Suprapubic skin (tissue), 4 donors: ENCODE results near the gene HAND1. TPM values are rescaled to one million over a fixed set of nuclear protein-coding genes. Genes with fewer than 3 reads are reported as not detected.
A peak's percentile ranks its signal among the peaks of the same experiment; 100 is the strongest.

ENCODE experiments used
- DNase-seq, 2 donors: peaks; one replicate each; pipeline ENCODE4 v3.0.0-alpha.2; 2019; ENCODE audit warnings: low spot score in 2 of 2
- H3K27ac ChIP-seq: fragments of 200-600 bp; sonication (generic); one replicate; pipeline ENCODE4 v1.5.1; 2019
- H3K27me3 ChIP-seq: fragments of 200-600 bp; sonication (generic); one replicate; pipeline ENCODE4 v1.5.1; 2019
- H3K36me3 ChIP-seq: fragments of 200-600 bp; sonication (generic); one replicate; pipeline ENCODE4 v1.5.1; 2019
- H3K4me1 ChIP-seq: fragments of 200-600 bp; sonication (generic); one replicate; pipeline ENCODE4 v1.5.1; 2019
- H3K4me3 ChIP-seq: fragments of 200-600 bp; sonication (generic); one replicate; pipeline ENCODE4 v1.5.1; 2019; ENCODE audit warnings: mild to moderate bottlenecking
- H3K9me3 ChIP-seq: fragments of 200-600 bp; sonication (generic); one replicate; pipeline ENCODE4 v1.5.1; 2019
- EP300 ChIP-seq: sonication (generic); formaldehyde crosslinking; IDR thresholded peaks from one replicate; pipeline ENCODE4 v1.6.1; 2017; ENCODE audit warnings: antibody characterized with exemption
- POLR2A ChIP-seq, 2 donors: fragments of 450-650 bp; IDR thresholded peaks; one replicate each; pipeline ENCODE4 v1.6.1; 2017; ENCODE audit warnings: antibody characterized with exemption in 2 of 2, mild to moderate bottlenecking in 2 of 2, moderate library complexity in 2 of 2
- POLR2AphosphoS5 ChIP-seq, 3 donors: sonication (generic); formaldehyde crosslinking; IDR thresholded peaks; one replicate each; pipeline ENCODE4 v1.6.1; 2017; ENCODE audit warnings: antibody characterized with exemption in 3 of 3
- WGBS: methylation state at CpG from one replicate; pipeline ENCODE4 v1.1.5; 2018; 5-methylcytosine and 5-hydroxymethylcytosine counted together
- total RNA-seq, 4 donors: library from RNA; depleted of rRNA; stranded (reverse); fragments of >200 nt; gene quantifications; one replicate each; pipeline ENCODE4 v1.1.0, GENCODE V29; 2016
- TF ChIP-seq, protein P1 (sequence below), 2 donors: fragments of 200-600 bp in 1 of 2; fragments of 450-650 bp in 1 of 2; sonication (generic) in 1 of 2; IDR thresholded peaks; one replicate each; pipeline ENCODE4 v1.5.1; 2016 to 2019; ENCODE audit warnings: antibody characterized with exemption in 2 of 2, mild to moderate bottlenecking in 1 of 2, moderate library complexity in 1 of 2

Gene HAND1
- total RNA-seq, 4 donors from 2014 or later, result not detected

DNA sequence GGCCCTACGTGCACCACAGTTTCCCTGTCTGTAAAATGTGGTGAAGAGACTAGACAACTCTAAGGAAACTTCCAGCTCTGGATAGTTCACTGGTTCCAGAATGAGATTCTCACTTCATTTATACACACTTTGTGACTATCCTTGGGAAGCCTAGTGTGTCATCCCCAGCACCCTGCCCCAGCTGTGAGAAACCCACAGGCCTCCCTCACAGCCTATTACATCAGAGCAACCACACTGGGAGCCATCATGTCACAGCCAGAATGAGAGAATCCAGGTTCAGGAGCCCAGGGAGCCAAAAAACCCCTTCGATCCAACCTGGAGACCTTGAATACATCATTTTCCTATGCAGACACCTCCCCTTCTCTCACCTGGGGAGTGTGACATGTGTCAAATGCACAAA is 21.0 kb upstream of the HAND1 start:
- Histone ChIP-seq H3K4me3 (no peak overlapping the region), H3K36me3 (no peaks in the 10 kb centered on the region), H3K9me3 (no peaks in the 10 kb centered on the region), H3K27me3 (peaks cover 30% of the 10 kb centered on the region), H3K27ac (no peak overlapping the region), H3K4me1 (no peaks in the 10 kb centered on the region)
- 100% methylated on average over 2 of the region's 2 CpGs for WGBS
- TF ChIP-seq, protein P1, sequence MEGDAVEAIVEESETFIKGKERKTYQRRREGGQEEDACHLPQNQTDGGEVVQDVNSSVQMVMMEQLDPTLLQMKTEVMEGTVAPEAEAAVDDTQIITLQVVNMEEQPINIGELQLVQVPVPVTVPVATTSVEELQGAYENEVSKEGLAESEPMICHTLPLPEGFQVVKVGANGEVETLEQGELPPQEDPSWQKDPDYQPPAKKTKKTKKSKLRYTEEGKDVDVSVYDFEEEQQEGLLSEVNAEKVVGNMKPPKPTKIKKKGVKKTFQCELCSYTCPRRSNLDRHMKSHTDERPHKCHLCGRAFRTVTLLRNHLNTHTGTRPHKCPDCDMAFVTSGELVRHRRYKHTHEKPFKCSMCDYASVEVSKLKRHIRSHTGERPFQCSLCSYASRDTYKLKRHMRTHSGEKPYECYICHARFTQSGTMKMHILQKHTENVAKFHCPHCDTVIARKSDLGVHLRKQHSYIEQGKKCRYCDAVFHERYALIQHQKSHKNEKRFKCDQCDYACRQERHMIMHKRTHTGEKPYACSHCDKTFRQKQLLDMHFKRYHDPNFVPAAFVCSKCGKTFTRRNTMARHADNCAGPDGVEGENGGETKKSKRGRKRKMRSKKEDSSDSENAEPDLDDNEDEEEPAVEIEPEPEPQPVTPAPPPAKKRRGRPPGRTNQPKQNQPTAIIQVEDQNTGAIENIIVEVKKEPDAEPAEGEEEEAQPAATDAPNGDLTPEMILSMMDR (IDR thresholded peaks at IDR 0.05), result no peak
- no peak for TF ChIP-seq POLR2A (IDR thresholded peaks at IDR 0.05)
- no peak for TF ChIP-seq POLR2AphosphoS5 (IDR thresholded peaks at IDR 0.05)
- no peak for TF ChIP-seq EP300
- no peak for DNase-seq

DNA sequence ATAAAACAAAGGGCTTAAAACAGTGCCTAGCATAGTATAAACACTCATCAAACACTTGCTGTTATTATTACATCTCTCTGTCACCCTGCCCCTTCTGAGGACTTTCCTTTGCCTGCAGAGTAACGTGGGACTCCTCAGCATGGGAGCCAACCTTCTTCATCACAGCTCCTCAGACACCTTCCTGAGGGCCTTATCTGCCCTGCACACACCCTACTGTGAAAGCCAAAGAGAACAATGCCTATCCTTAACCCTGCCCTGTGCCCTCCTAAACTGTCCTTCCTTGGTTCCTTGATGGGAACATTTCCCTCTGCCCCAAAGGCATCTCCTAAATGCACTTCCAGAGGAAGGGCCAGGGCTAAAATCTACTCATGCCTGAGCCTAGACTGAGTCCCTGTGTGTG is 20.6 kb upstream of the HAND1 start:
- H3K9me3 ChIP-seq, result no peaks in the 10 kb centered on the region
- H3K27me3 ChIP-seq, result peaks cover 34% of the 10 kb centered on the region
- no peak overlapping the region for H3K27ac ChIP-seq
- DNase-seq, result no peak
- no peak overlapping the region for H3K4me3 ChIP-seq
- WGBS, result 77% methylated on average over 1 of the region's 1 CpG
- TF ChIP-seq POLR2AphosphoS5 (IDR thresholded peaks at IDR 0.05) (no peak), EP300 (no peak), POLR2A (IDR thresholded peaks at IDR 0.05) (no peak)
- TF ChIP-seq, protein P1 (IDR thresholded peaks at IDR 0.05), result no peak
- H3K4me1 ChIP-seq, result no peaks in the 10 kb centered on the region
- H3K36me3 ChIP-seq, result no peaks in the 10 kb centered on the region

DNA sequence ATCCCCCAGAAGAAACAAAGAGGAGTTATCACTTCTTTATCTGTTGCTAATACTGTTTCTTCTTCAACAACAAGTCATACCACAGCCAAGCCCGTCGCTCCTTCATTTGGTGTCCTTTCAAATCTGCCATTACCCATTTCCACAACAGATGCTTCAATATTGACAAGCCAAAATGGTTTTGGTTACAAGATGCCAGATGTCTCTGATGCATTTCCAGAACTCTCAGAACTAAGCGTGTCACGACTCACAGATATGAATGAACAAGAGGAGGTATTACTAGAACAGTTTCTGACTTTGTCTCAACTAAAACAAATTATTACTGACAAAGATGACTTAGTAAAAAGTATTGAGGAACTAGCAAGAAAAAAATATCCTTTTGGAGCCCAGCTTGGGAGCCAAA is 16.0 kb upstream of the HAND1 start:
- DNase-seq, result peak; percentile 4 to 26
- no peaks in the 10 kb centered on the region for H3K9me3 ChIP-seq
- no peaks in the 10 kb centered on the region for H3K36me3 ChIP-seq
- H3K27ac ChIP-seq, result no peak overlapping the region
- peaks cover 68% of the 10 kb centered on the region for H3K27me3 ChIP-seq
- H3K4me1 ChIP-seq, result no peaks in the 10 kb centered on the region
- WGBS, result 60% methylated on average over 4 of the region's 4 CpGs
- H3K4me3 ChIP-seq, result no peak overlapping the region
- no peak for TF ChIP-seq POLR2AphosphoS5 (IDR thresholded peaks at IDR 0.05)
- no peak for TF ChIP-seq POLR2A (IDR thresholded peaks at IDR 0.05)
- TF ChIP-seq EP300, result no peak
- TF ChIP-seq, protein P1 (IDR thresholded peaks at IDR 0.05), result no peak

DNA sequence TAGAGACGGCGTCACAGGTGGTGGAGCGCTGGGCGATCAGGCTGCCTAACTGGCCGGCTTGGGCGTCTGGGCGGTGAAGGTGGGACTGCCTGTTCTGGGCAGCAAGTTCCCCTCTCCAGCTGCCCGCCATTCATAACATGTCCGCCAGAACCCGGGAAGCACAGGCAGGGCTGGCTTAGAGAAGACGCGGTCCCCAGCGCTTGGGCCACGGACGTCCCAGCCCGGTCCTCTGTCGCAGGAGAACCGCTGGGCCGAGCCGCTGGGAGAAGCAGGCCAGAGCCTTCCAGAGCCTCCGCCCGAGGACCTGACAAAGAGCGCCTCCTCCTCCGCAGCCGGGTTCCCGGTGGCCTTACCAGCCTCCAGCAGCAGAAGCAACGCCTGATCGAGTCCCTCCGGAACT is 15.2 kb upstream of the HAND1 start:
- no peak overlapping the region for H3K27ac ChIP-seq
- H3K4me3 ChIP-seq, result no peak overlapping the region
- no peaks in the 10 kb centered on the region for H3K36me3 ChIP-seq
- no peaks in the 10 kb centered on the region for H3K4me1 ChIP-seq
- no peak for TF ChIP-seq POLR2AphosphoS5 (IDR thresholded peaks at IDR 0.05)
- no peak for TF ChIP-seq POLR2A (IDR thresholded peaks at IDR 0.05)
- TF ChIP-seq, protein P1 (IDR thresholded peaks at IDR 0.05), result no peak
- TF ChIP-seq EP300, result no peak
- peak; percentile 34 to 66 for DNase-seq
- WGBS, result 63% methylated on average over 27 of the region's 29 CpGs
- no peaks in the 10 kb centered on the region for H3K9me3 ChIP-seq
- H3K27me3 ChIP-seq, result peaks cover 69% of the 10 kb centered on the region

DNA sequence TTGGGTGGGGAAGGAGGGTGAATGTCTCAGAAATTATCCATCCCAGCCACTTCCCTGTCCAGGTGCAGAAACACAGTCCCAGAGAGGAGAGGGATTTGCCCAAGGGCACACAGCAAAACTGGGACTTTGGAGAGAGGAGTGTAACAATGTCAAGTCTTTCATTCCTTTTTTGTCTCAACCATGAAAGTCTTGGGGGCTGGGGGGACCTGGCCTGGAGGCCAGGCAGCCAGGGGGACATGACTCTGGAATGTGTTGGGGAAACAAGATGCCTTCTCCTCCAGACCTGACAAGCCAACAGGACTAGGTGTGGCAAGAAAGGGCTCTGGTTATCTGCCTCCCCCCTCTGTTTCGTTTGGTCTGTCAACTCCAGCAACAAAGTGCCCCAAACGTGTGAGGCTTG is 13.9 kb upstream of the HAND1 start:
- Histone ChIP-seq H3K36me3 (no peaks in the 10 kb centered on the region), H3K4me1 (no peaks in the 10 kb centered on the region), H3K27ac (no peak overlapping the region), H3K9me3 (no peaks in the 10 kb centered on the region), H3K4me3 (no peak overlapping the region), H3K27me3 (peaks cover 82% of the 10 kb centered on the region)
- peak; percentile 10 to 13 for DNase-seq
- no peak for TF ChIP-seq POLR2AphosphoS5 (IDR thresholded peaks at IDR 0.05)
- 72% methylated on average over 2 of the region's 2 CpGs for WGBS

DNA sequence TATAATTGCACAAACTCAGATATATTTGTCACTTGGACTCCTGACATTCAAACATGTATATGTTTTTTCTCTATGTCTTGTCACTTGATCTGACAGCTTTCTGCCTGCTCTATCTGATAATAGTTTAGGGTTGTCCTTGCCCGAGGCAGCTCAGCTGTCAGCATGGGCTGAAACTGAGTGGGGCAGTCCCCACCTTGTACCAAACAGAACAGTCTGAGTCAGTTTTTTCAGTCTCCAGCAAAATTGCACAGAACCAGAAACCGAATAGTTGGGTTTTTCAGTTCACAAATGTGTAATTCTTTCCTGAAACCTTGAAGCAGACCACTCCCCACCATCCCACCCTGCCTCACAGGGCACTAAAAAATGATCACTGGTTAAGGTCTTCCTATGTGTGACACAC is 9.5 kb upstream of the HAND1 start:
- DNase-seq, result peak in 1 of 2 donors; percentile 21
- Histone ChIP-seq H3K27ac (no peak overlapping the region), H3K4me1 (peaks cover 17% of the 10 kb centered on the region), H3K4me3 (no peak overlapping the region), H3K9me3 (no peaks in the 10 kb centered on the region), H3K36me3 (no peaks in the 10 kb centered on the region), H3K27me3 (peaks cover 89% of the 10 kb centered on the region)
- WGBS, result 8% methylated on average over 2 of the region's 2 CpGs
- TF ChIP-seq POLR2A (IDR thresholded peaks at IDR 0.05) (no peak), EP300 (no peak), POLR2AphosphoS5 (IDR thresholded peaks at IDR 0.05) (no peak)
- TF ChIP-seq, protein P1 (IDR thresholded peaks at IDR 0.05), result no peak
